Mesenchymal stem cell (in vitro differentiated cells and primary cell): ENCODE data around the gene ITGA11.

Source experiments
- DNase-seq: peaks from one replicate; pipeline ENCODE4 v3.0.0-alpha.2; 2013
- H2AFZ ChIP-seq: one replicate; pipeline ENCODE4 v1.6.1; 2013; ENCODE audit warnings: low read depth, mild to moderate bottlenecking, control low read depth, inconsistent platforms, low read length, moderate library complexity
- H2AK5ac ChIP-seq: 2 replicates; pipeline ENCODE4 v1.6.1; 2013; ENCODE audit warnings: low read length, moderate library complexity, mild to moderate bottlenecking, inconsistent platforms; ENCODE audit not compliant: severe bottlenecking
- H2BK120ac ChIP-seq: one replicate; pipeline ENCODE4 v1.6.1; 2013; ENCODE audit warnings: low read depth, mild to moderate bottlenecking, inconsistent platforms, low read length, moderate library complexity
- H2BK12ac ChIP-seq, 2 experiments: one replicate each; pipeline ENCODE4 v1.6.1; 2013; ENCODE audit warnings: inconsistent platforms in 2 of 2, low read length in 2 of 2, mild to moderate bottlenecking in 2 of 2, moderate library complexity in 2 of 2, control low read depth in 1 of 2
- H2BK15ac ChIP-seq: one replicate; pipeline ENCODE4 v1.6.1; 2013; ENCODE audit warnings: mild to moderate bottlenecking, low read depth, inconsistent platforms; ENCODE audit not compliant: poor library complexity, severe bottlenecking
- H2BK5ac ChIP-seq: 2 replicates; pipeline ENCODE4 v1.6.1; 2013; ENCODE audit warnings: low read depth, mild to moderate bottlenecking, low read length, control low read depth, inconsistent platforms; ENCODE audit not compliant: poor library complexity, severe bottlenecking
- H3K14ac ChIP-seq, 2 experiments: one replicate each; pipeline ENCODE4 v1.6.1; 2013; ENCODE audit warnings: inconsistent platforms in 2 of 2, low read length in 2 of 2, control low read depth in 1 of 2, mild to moderate bottlenecking in 1 of 2, moderate library complexity in 1 of 2
- H3K18ac ChIP-seq, 2 experiments: one replicate each; pipeline ENCODE4 v1.6.1; 2013; ENCODE audit warnings: inconsistent platforms in 2 of 2, low read length in 2 of 2, control low read depth in 1 of 2, low read depth in 1 of 2, mild to moderate bottlenecking in 1 of 2
- H3K23ac ChIP-seq, 2 experiments: one replicate each; pipeline ENCODE4 v1.6.1; 2013; ENCODE audit warnings: inconsistent platforms in 2 of 2, low read length in 2 of 2, mild to moderate bottlenecking in 2 of 2, moderate library complexity in 2 of 2, control low read depth in 1 of 2
- H3K27ac ChIP-seq: 2 replicates; pipeline ENCODE4 v1.5.1; 2013; ENCODE audit warnings: mild to moderate bottlenecking, moderate library complexity, low read length, control low read depth, inconsistent platforms; ENCODE audit not compliant: poor library complexity, severe bottlenecking
- H3K27me3 ChIP-seq, 2 experiments: 2 replicates each; pipeline versions ENCODE4 v1.6.1 to v1.7.0; 2013; ENCODE audit warnings: low read length in 2 of 2, mild to moderate bottlenecking in 2 of 2, moderate library complexity in 2 of 2, control low read depth in 1 of 2, inconsistent platforms in 1 of 2; ENCODE audit not compliant: control insufficient read depth in 1 of 2, insufficient read depth in 1 of 2
- H3K36me3 ChIP-seq, 2 experiments: 2 replicates each; pipeline versions ENCODE4 v1.6.1 to v1.7.0; 2013; ENCODE audit warnings: low read length in 2 of 2, control low read depth in 1 of 2, inconsistent platforms in 1 of 2, low read depth in 1 of 2, mild to moderate bottlenecking in 1 of 2; ENCODE audit not compliant: insufficient read depth in 2 of 2, control insufficient read depth in 1 of 2
- H3K4ac ChIP-seq, 2 experiments: one replicate each; pipeline ENCODE4 v1.6.1; 2013; ENCODE audit warnings: inconsistent platforms in 2 of 2, low read length in 2 of 2, mild to moderate bottlenecking in 2 of 2, moderate library complexity in 2 of 2, control low read depth in 1 of 2, low read depth in 1 of 2
- H3K4me1 ChIP-seq: 2 replicates; pipeline ENCODE4 v1.6.1; 2013; ENCODE audit warnings: low read depth, low read length, control low read depth; ENCODE audit not compliant: control insufficient read depth, insufficient read depth
- H3K4me2 ChIP-seq: 2 replicates; pipeline ENCODE4 v1.6.1; 2013; ENCODE audit warnings: low read length, mild to moderate bottlenecking, inconsistent platforms; ENCODE audit not compliant: poor library complexity, severe bottlenecking
- H3K4me3 ChIP-seq, 2 experiments: 2 replicates each; pipeline versions ENCODE4 v1.5.1 to v1.7.0; 2013; ENCODE audit warnings: low read length in 2 of 2, mild to moderate bottlenecking in 2 of 2, control low read depth in 1 of 2, low read depth in 1 of 2; ENCODE audit not compliant: insufficient read depth in 1 of 2
- H3K79me1 ChIP-seq: replicated peaks from 2 replicates; pipeline ENCODE4 v1.6.1; 2013; ENCODE audit warnings: mild to moderate bottlenecking, control low read depth, low read length, inconsistent platforms; ENCODE audit not compliant: poor library complexity, severe bottlenecking
- H3K9ac ChIP-seq: 2 replicates; pipeline ENCODE4 v1.7.0; 2013; ENCODE audit warnings: mild to moderate bottlenecking, low read length, moderate library complexity
- H3K9me3 ChIP-seq: 2 replicates; pipeline ENCODE4 v1.7.0; 2013; ENCODE audit warnings: mild to moderate bottlenecking, low read length; ENCODE audit not compliant: control insufficient read depth
- H4K8ac ChIP-seq: one replicate; pipeline ENCODE4 v1.6.1; 2013; ENCODE audit warnings: inconsistent platforms, mild to moderate bottlenecking, low read length, moderate library complexity
- H4K91ac ChIP-seq: one replicate; pipeline ENCODE4 v1.6.1; 2013; ENCODE audit warnings: mild to moderate bottlenecking, low read length, inconsistent platforms
- WGBS: methylation state at CpG from one replicate; pipeline ENCODE4 v1.1.7; 2013; ENCODE audit warnings: mixed read lengths; 5-methylcytosine and 5-hydroxymethylcytosine counted together

Gene ITGA11

DNA sequence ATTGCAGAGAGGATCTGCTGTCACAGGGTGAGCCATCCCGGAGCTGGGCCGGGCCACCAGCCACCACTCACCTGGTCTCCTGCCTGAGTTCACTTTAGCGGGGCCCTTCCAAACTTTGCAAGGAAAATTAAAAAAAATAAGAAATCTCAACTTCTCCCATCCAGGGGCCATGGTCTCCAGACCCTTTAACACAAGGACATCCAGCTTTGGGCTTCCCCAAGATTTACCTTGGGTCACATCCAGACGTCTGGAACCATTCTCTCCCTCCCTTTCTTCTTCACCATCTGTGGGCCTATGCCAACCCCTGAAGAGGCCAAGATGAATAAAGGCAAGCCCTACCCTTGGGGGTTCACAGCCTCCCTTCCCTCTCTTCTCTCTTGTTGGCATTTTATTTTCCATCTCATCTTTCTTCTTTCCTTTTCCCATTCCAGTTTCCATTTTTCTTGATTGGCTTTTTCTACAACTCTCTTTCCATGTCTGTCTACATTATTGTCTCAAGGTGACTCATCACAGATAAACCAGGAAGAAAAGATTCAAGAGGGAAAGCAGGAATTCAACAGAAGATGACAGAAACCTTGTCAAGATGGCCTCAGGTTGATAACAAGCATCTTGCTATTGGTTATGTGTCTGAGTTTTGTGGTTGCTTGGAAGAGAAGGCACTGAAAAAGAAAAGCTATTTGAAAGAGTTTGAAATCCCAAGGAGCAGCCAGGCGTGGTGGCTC is 49.5 kb downstream of the ITGA11 start:
- Histone ChIP-seq H3K4me1 (peaks cover 29% of the 10 kb centered on the region), H2AK5ac (no peak overlapping the region), H2AFZ (no peak overlapping the region), H2BK15ac (no peak overlapping the region), H3K14ac (no peak overlapping the region), H4K8ac (no peak overlapping the region), H2BK5ac (no peak overlapping the region), H3K23ac (no peak overlapping the region), H3K18ac (peak overlapping the region in 1 of 2 experiments; percentile 54), H3K27ac (no peak overlapping the region), H2BK120ac (no peak overlapping the region), H3K4me2 (no peak overlapping the region), H3K9ac (no peak overlapping the region), H3K79me1 (peaks cover 31% of the 10 kb centered on the region), H3K36me3 (peaks cover 0 to 45% of the 10 kb centered on the region in 2 experiments), H2BK12ac (no peak overlapping the region), H3K4ac (peak overlapping the region in 1 of 2 experiments; percentile 42), H3K9me3 (no peaks in the 10 kb centered on the region), H4K91ac (no peak overlapping the region), H3K4me3 (no peak overlapping the region), H3K27me3 (peaks cover 0 to 6% of the 10 kb centered on the region in 2 experiments)
- peak; percentile 53 for DNase-seq
- 92% methylated on average over 5 of the region's 5 CpGs for WGBS

DNA sequence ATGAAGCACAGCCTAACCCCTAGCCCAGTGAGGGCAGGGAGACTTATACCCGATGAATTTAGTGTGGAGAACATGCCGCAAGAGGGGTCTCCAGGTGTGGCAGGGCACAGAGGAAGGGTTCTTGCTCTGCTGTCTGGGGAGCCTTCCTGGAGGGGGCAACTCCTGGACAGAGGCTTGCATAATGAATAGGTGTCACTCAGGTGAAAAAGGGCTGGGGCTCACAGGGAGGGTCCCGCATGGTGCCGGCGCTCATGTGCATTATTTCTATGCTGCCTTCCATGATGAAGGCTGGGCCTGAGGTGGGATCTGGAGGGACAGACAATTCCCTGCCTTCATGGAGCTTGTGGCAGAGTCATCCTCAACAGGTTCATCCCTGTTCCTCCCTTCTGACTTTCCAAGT is 51.5 kb downstream of the ITGA11 start:
- Histone ChIP-seq H2BK5ac (no peak overlapping the region), H4K91ac (peak overlapping the region; percentile 67), H3K23ac (no peak overlapping the region), H3K9ac (no peak overlapping the region), H3K18ac (peak overlapping the region; percentile 14 to 92), H3K14ac (peak overlapping the region in 1 of 2 experiments; percentile 76), H2AK5ac (no peak overlapping the region), H3K36me3 (peaks cover 0 to 38% of the 10 kb centered on the region in 2 experiments), H4K8ac (no peak overlapping the region), H3K27ac (no peak overlapping the region), H3K27me3 (no peaks in the 10 kb centered on the region), H2BK120ac (peak overlapping the region; percentile 56), H3K4me1 (peaks cover 26% of the 10 kb centered on the region), H3K4me3 (no peak overlapping the region), H3K4ac (peak overlapping the region; percentile 39 to 83), H3K79me1 (peaks cover 36% of the 10 kb centered on the region), H3K9me3 (no peaks in the 10 kb centered on the region), H3K4me2 (no peak overlapping the region), H2AFZ (no peak overlapping the region), H2BK15ac (peak overlapping the region; percentile 60), H2BK12ac (peak overlapping the region; percentile 60 to 77)
- WGBS, result 99% methylated on average over 5 of the region's 5 CpGs
- DNase-seq, result no peak

DNA sequence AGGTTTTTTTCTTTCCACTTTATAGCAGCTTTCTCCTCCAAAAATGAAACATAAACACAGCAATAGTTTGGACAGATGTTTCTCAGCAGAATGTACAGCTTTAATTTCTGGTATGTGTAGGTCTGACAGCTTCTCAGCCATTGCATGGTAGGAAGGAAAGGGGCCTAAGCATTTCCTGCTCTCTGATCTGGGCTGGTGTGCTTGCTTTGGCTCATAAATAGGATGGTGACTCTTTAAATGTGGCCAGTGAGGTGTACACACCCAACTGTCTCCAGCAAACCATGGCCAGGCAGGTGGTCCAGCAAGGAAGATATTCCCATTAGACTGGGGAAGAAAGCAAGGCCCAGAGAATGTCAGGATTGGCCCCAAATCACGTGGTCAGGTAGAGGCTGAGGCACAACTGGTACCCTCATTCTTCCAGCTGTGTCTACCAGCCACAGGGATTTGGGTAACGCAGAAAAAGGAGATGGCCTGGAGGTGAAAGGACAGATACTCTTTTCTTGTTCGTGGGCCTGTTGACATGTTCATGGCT is 52.1 kb downstream of the ITGA11 start:
- peak; percentile 47 for DNase-seq
- Histone ChIP-seq H3K4ac (peak overlapping the region; percentile 39 to 90), H2AK5ac (no peak overlapping the region), H3K36me3 (peaks cover 0 to 39% of the 10 kb centered on the region in 2 experiments), H3K4me2 (no peak overlapping the region), H3K9me3 (no peaks in the 10 kb centered on the region), H3K27ac (no peak overlapping the region), H3K79me1 (peaks cover 38% of the 10 kb centered on the region), H3K4me1 (peaks cover 24% of the 10 kb centered on the region), H2BK15ac (no peak overlapping the region), H3K4me3 (no peak overlapping the region), H4K91ac (peak overlapping the region; percentile 36), H4K8ac (peak overlapping the region; percentile 83), H3K9ac (no peak overlapping the region), H2BK5ac (no peak overlapping the region), H3K27me3 (no peaks in the 10 kb centered on the region), H3K23ac (no peak overlapping the region), H2AFZ (no peak overlapping the region), H2BK12ac (peak overlapping the region; percentile 60 to 97), H3K14ac (peak overlapping the region in 1 of 2 experiments; percentile 81), H3K18ac (peak overlapping the region; percentile 14 to 92), H2BK120ac (peak overlapping the region; percentile 56)
- WGBS, result 85% methylated on average over 3 of the region's 3 CpGs

DNA sequence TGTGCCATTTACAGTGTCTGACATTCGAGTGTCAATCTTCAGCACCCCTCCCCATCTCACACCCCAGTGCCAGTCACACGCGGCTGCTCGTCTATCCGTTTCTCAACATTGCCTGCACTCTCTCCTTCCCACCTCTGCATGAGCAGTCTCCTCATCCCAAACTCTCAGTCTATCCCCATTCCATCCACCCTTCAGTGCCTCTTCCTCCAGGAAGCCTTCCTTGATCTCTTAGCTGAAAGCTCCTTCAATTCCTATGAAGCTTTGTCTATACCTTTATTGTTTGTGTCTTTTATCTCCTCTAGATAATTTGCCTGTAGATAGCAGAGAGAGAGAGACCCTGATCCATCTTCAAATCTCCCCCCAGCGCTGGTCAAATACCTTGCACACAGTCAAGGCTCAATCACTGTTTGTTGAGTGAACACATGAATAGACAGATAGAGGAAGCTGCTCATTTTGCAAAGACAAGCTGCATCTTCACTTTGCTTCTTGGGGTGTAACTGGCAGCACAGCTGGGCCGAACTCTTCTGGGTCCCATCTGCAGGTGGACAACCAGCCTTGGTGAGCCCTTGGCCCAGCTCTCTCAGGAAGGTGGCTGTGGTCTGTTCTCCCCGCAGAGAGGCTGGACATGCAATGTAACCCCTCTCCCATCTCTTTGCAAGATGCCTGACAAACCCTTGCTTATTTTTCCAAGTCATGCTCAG is 52.8 kb downstream of the ITGA11 start:
- 88% methylated on average over 8 of the region's 8 CpGs for WGBS
- no peak overlapping the region for H3K23ac ChIP-seq
- no peak for DNase-seq

More for the DNA sequence above, 52.8 kb downstream of the ITGA11 start:
- H4K8ac ChIP-seq, result peak overlapping the region; percentile 77
- no peak overlapping the region for H3K27ac ChIP-seq
- peak overlapping the region; percentile 46 for H2BK15ac ChIP-seq
- H3K4me3 ChIP-seq, result no peak overlapping the region
- H3K4me1 ChIP-seq, result peaks cover 21% of the 10 kb centered on the region
- H3K9ac ChIP-seq, result no peak overlapping the region
- no peaks in the 10 kb centered on the region for H3K9me3 ChIP-seq
- H3K79me1 ChIP-seq, result peaks cover 42% of the 10 kb centered on the region
- peaks cover 0 to 43% of the 10 kb centered on the region in 2 experiments for H3K36me3 ChIP-seq
- H3K4ac ChIP-seq, result peak overlapping the region in 1 of 2 experiments; percentile 46
- no peaks in the 10 kb centered on the region for H3K27me3 ChIP-seq
- H2BK12ac ChIP-seq, result peak overlapping the region; percentile 49 to 84
- H3K18ac ChIP-seq, result peak overlapping the region; percentile 63 to 82
- H2AFZ ChIP-seq, result no peak overlapping the region
- peak overlapping the region; percentile 66 for H4K91ac ChIP-seq
- H2AK5ac ChIP-seq, result no peak overlapping the region
- H2BK120ac ChIP-seq, result peak overlapping the region; percentile 64
- no peak overlapping the region for H3K4me2 ChIP-seq
- peak overlapping the region in 1 of 2 experiments; percentile 57 for H3K14ac ChIP-seq
- H2BK5ac ChIP-seq, result no peak overlapping the region
